ENCODE results near the gene FGD5.

FGD5 gene

GRCh38 chr3:14798231-14798630 lies 20.5 kb upstream of the FGD5 start:
- no peaks in the 10 kb centered on the region for H3K36me3 ChIP-seq (ENCODE audit: control insufficient read depth, insufficient read depth, low read length)
- H3K4me1 ChIP-seq (ENCODE audit: control insufficient read depth, insufficient read depth, low read length, poor library complexity, severe bottlenecking): no peaks in the 10 kb centered on the region
- no peak overlapping the region for H3K4me3 ChIP-seq (ENCODE audit: insufficient read depth, low read depth, low read length, poor library complexity, severe bottlenecking)
- H3K27me3 ChIP-seq (replicated peaks; ENCODE audit: control insufficient read depth, insufficient read depth, low read length, poor library complexity, severe bottlenecking): no peaks in the 10 kb centered on the region
- no peaks in the 10 kb centered on the region for H3K9me3 ChIP-seq (ENCODE audit: control insufficient read depth, low read length)
- no peak overlapping the region for H3K27ac ChIP-seq (ENCODE audit: insufficient read depth, low read length, poor library complexity, severe bottlenecking)
- DNase-seq: no peak

GRCh38 chr3:14799146-14799545 lies 19.6 kb upstream of the FGD5 start:
- no peak overlapping the region for H3K27ac ChIP-seq (ENCODE audit: insufficient read depth, low read length, poor library complexity, severe bottlenecking)
- H3K36me3 ChIP-seq (ENCODE audit: control insufficient read depth, insufficient read depth, low read length): no peaks in the 10 kb centered on the region
- no peaks in the 10 kb centered on the region for H3K27me3 ChIP-seq (replicated peaks; ENCODE audit: control insufficient read depth, insufficient read depth, low read length, poor library complexity, severe bottlenecking)
- H3K4me3 ChIP-seq (ENCODE audit: insufficient read depth, low read depth, low read length, poor library complexity, severe bottlenecking): no peak overlapping the region
- no peaks in the 10 kb centered on the region for H3K9me3 ChIP-seq (ENCODE audit: control insufficient read depth, low read length)
- no peaks in the 10 kb centered on the region for H3K4me1 ChIP-seq (ENCODE audit: control insufficient read depth, insufficient read depth, low read length, poor library complexity, severe bottlenecking)
- DNase-seq: no peak

GRCh38 chr3:14801031-14801430 lies 17.7 kb upstream of the FGD5 start:
- no peaks in the 10 kb centered on the region for H3K36me3 ChIP-seq (ENCODE audit: control insufficient read depth, insufficient read depth, low read length)
- no peak for DNase-seq
- no peak overlapping the region for H3K27ac ChIP-seq (ENCODE audit: insufficient read depth, low read length, poor library complexity, severe bottlenecking)
- H3K4me1 ChIP-seq (ENCODE audit: control insufficient read depth, insufficient read depth, low read length, poor library complexity, severe bottlenecking): no peaks in the 10 kb centered on the region
- no peaks in the 10 kb centered on the region for H3K9me3 ChIP-seq (ENCODE audit: control insufficient read depth, low read length)
- H3K4me3 ChIP-seq (ENCODE audit: insufficient read depth, low read depth, low read length, poor library complexity, severe bottlenecking): no peak overlapping the region
- no peaks in the 10 kb centered on the region for H3K27me3 ChIP-seq (replicated peaks; ENCODE audit: control insufficient read depth, insufficient read depth, low read length, poor library complexity, severe bottlenecking)

GRCh38 chr3:14801668-14802380 lies 16.9 kb upstream of the FGD5 start:
- Histone ChIP-seq H3K4me3 (ENCODE audit: insufficient read depth, low read depth, low read length, poor library complexity, severe bottlenecking) (no peak overlapping the region), H3K36me3 (ENCODE audit: control insufficient read depth, insufficient read depth, low read length) (no peaks in the 10 kb centered on the region), H3K4me1 (ENCODE audit: control insufficient read depth, insufficient read depth, low read length, poor library complexity, severe bottlenecking) (no peaks in the 10 kb centered on the region), H3K27me3 (replicated peaks; ENCODE audit: control insufficient read depth, insufficient read depth, low read length, poor library complexity, severe bottlenecking) (no peaks in the 10 kb centered on the region), H3K9me3 (ENCODE audit: control insufficient read depth, low read length) (no peaks in the 10 kb centered on the region), H3K27ac (ENCODE audit: insufficient read depth, low read length, poor library complexity, severe bottlenecking) (no peak overlapping the region)
- DNase-seq: no peak

GRCh38 chr3:14802381-14802731 lies 16.4 kb upstream of the FGD5 start:
- DNase-seq: no peak
- no peaks in the 10 kb centered on the region for H3K4me1 ChIP-seq (ENCODE audit: control insufficient read depth, insufficient read depth, low read length, poor library complexity, severe bottlenecking)
- no peaks in the 10 kb centered on the region for H3K27me3 ChIP-seq (replicated peaks; ENCODE audit: control insufficient read depth, insufficient read depth, low read length, poor library complexity, severe bottlenecking)

GRCh38 chr3:14803101-14803980 lies 15.4 kb upstream of the FGD5 start:
- H3K27ac ChIP-seq (ENCODE audit: insufficient read depth, low read length, poor library complexity, severe bottlenecking): no peak overlapping the region
- H3K4me3 ChIP-seq (ENCODE audit: insufficient read depth, low read depth, low read length, poor library complexity, severe bottlenecking): no peak overlapping the region
- no peaks in the 10 kb centered on the region for H3K27me3 ChIP-seq (replicated peaks; ENCODE audit: control insufficient read depth, insufficient read depth, low read length, poor library complexity, severe bottlenecking)
- H3K9me3 ChIP-seq (ENCODE audit: control insufficient read depth, low read length): no peaks in the 10 kb centered on the region
- H3K4me1 ChIP-seq (ENCODE audit: control insufficient read depth, insufficient read depth, low read length, poor library complexity, severe bottlenecking): no peaks in the 10 kb centered on the region
- H3K36me3 ChIP-seq (ENCODE audit: control insufficient read depth, insufficient read depth, low read length): no peaks in the 10 kb centered on the region
- DNase-seq: no peak

More at GRCh38 chr3:14802381-14802731, 16.4 kb upstream of the FGD5 start:
- Histone ChIP-seq H3K27ac (ENCODE audit: insufficient read depth, low read length, poor library complexity, severe bottlenecking) (no peak overlapping the region), H3K4me3 (ENCODE audit: insufficient read depth, low read depth, low read length, poor library complexity, severe bottlenecking) (no peak overlapping the region), H3K36me3 (ENCODE audit: control insufficient read depth, insufficient read depth, low read length) (no peaks in the 10 kb centered on the region), H3K9me3 (ENCODE audit: control insufficient read depth, low read length) (no peaks in the 10 kb centered on the region)

GRCh38 chr3:14803981-14804834 lies 14.6 kb upstream of the FGD5 start:
- Histone ChIP-seq H3K4me1 (ENCODE audit: control insufficient read depth, insufficient read depth, low read length, poor library complexity, severe bottlenecking) (no peaks in the 10 kb centered on the region), H3K9me3 (ENCODE audit: control insufficient read depth, low read length) (no peaks in the 10 kb centered on the region), H3K27ac (ENCODE audit: insufficient read depth, low read length, poor library complexity, severe bottlenecking) (no peak overlapping the region), H3K36me3 (ENCODE audit: control insufficient read depth, insufficient read depth, low read length) (no peaks in the 10 kb centered on the region), H3K4me3 (ENCODE audit: insufficient read depth, low read depth, low read length, poor library complexity, severe bottlenecking) (no peak overlapping the region), H3K27me3 (replicated peaks; ENCODE audit: control insufficient read depth, insufficient read depth, low read length, poor library complexity, severe bottlenecking) (no peaks in the 10 kb centered on the region)
- no peak for DNase-seq

GRCh38 chr3:14804835-14805780 lies 13.7 kb upstream of the FGD5 start:
- Histone ChIP-seq H3K4me3 (ENCODE audit: insufficient read depth, low read depth, low read length, poor library complexity, severe bottlenecking) (no peak overlapping the region), H3K27ac (ENCODE audit: insufficient read depth, low read length, poor library complexity, severe bottlenecking) (no peak overlapping the region), H3K4me1 (ENCODE audit: control insufficient read depth, insufficient read depth, low read length, poor library complexity, severe bottlenecking) (no peaks in the 10 kb centered on the region), H3K9me3 (ENCODE audit: control insufficient read depth, low read length) (no peaks in the 10 kb centered on the region), H3K27me3 (replicated peaks; ENCODE audit: control insufficient read depth, insufficient read depth, low read length, poor library complexity, severe bottlenecking) (no peaks in the 10 kb centered on the region), H3K36me3 (ENCODE audit: control insufficient read depth, insufficient read depth, low read length) (no peaks in the 10 kb centered on the region)
- no peak for DNase-seq

GRCh38 chr3:14805961-14806537 lies 12.7 kb upstream of the FGD5 start:
- no peak overlapping the region for H3K4me3 ChIP-seq (ENCODE audit: insufficient read depth, low read depth, low read length, poor library complexity, severe bottlenecking)
- H3K9me3 ChIP-seq (ENCODE audit: control insufficient read depth, low read length): no peaks in the 10 kb centered on the region
- H3K36me3 ChIP-seq (ENCODE audit: control insufficient read depth, insufficient read depth, low read length): no peaks in the 10 kb centered on the region
- H3K4me1 ChIP-seq (ENCODE audit: control insufficient read depth, insufficient read depth, low read length, poor library complexity, severe bottlenecking): peaks cover 4% of the 10 kb centered on the region
- no peak for DNase-seq
- no peak overlapping the region for H3K27ac ChIP-seq (ENCODE audit: insufficient read depth, low read length, poor library complexity, severe bottlenecking)
- peaks cover 2% of the 10 kb centered on the region for H3K27me3 ChIP-seq (replicated peaks; ENCODE audit: control insufficient read depth, insufficient read depth, low read length, poor library complexity, severe bottlenecking)
